IMR-90 (cell line): ENCODE results near the gene CYB561D1. TPM values are rescaled to one million over a fixed set of nuclear protein-coding genes. Genes with fewer than 3 reads are reported as not detected.

Experiments
- ATAC-seq: fragments of 200-7000 bp; cut with Tn5 transposase; 2 replicates; pipeline ENCODE4 v1.9.1; 2020; ENCODE audit warnings: low read depth, mild to moderate bottlenecking, moderate library complexity
- BruUV-seq: library from RNA; stranded (reverse); fragments of 400-500 nt; replicated peaks from 2 replicates; lab custom pipeline; 2021; lab: Mats Ljungman, UMichigan
- CTCF ChIA-PET: fragments of 300-600 bp; formaldehyde crosslinking; extraction: SDS; loops from one replicate; lab custom pipeline; 2021; ENCODE audit warnings: antibody characterized with exemption; lab: Yijun Ruan, JAX
- POLR2A ChIA-PET: fragments of 300-600 bp; sonication (Branson Sonifier 250); formaldehyde crosslinking; loops from one replicate; lab custom pipeline; 2022; ENCODE audit warnings: antibody characterized with exemption; ENCODE audit not compliant: unreplicated experiment; lab: Charles Lee
- DNase-seq: peaks from one replicate; pipeline ENCODE4 v3.0.0; 2013
- H2AFZ ChIP-seq: replicated peaks from 2 replicates; pipeline ENCODE3; 2013; ENCODE audit warnings: low read length, mild to moderate bottlenecking; ENCODE audit not compliant: poor library complexity
- H2AK5ac ChIP-seq: 2 replicates; pipeline ENCODE4 v1.6.1; 2013; ENCODE audit warnings: low read depth, low read length, inconsistent platforms
- H2AK9ac ChIP-seq: replicated peaks from 2 replicates; pipeline ENCODE3; 2013; ENCODE audit warnings: mild to moderate bottlenecking, low read depth, low read length, moderate library complexity; ENCODE audit not compliant: poor library complexity
- H2BK120ac ChIP-seq: 2 replicates; pipeline ENCODE4 v1.6.1; 2013; ENCODE audit warnings: low read depth, low read length, inconsistent platforms
- H2BK15ac ChIP-seq: 3 replicates; pipeline ENCODE4 v1.6.1; 2013; ENCODE audit warnings: low read depth, low read length, inconsistent platforms
- H2BK20ac ChIP-seq: 2 replicates; pipeline ENCODE4 v1.6.1; 2013; ENCODE audit warnings: low read depth, mild to moderate bottlenecking, inconsistent platforms, low read length, moderate library complexity
- H2BK5ac ChIP-seq: 2 replicates; pipeline ENCODE4 v1.6.1; 2013; ENCODE audit warnings: mild to moderate bottlenecking, low read depth, low read length, inconsistent platforms; ENCODE audit not compliant: poor library complexity, severe bottlenecking
- H3K14ac ChIP-seq: replicated peaks from 2 replicates; pipeline ENCODE4 v1.6.1; 2013; ENCODE audit warnings: low read depth, low read length, inconsistent platforms
- H3K18ac ChIP-seq: 2 replicates; pipeline ENCODE4 v1.6.1; 2013; ENCODE audit warnings: low read depth, low read length, control low read depth
- H3K23ac ChIP-seq: 2 replicates; pipeline ENCODE4 v1.6.1; 2013; ENCODE audit warnings: low read depth, low read length, inconsistent platforms
- H3K27ac ChIP-seq: 2 replicates; pipeline ENCODE4 v1.5.1; 2013; ENCODE audit warnings: mild to moderate bottlenecking, control low read depth, low read length; ENCODE audit not compliant: insufficient read depth
- H3K27me3 ChIP-seq: 2 replicates; pipeline ENCODE4 v1.6.1; 2013; ENCODE audit warnings: low read length; ENCODE audit not compliant: control insufficient read depth, insufficient read depth
- H3K36me3 ChIP-seq: 2 replicates; pipeline ENCODE4 v1.6.1; 2013; ENCODE audit warnings: low read length, mixed read lengths; ENCODE audit not compliant: control insufficient read depth, insufficient read depth
- H3K4ac ChIP-seq: 2 replicates; pipeline ENCODE4 v1.6.1; 2013; ENCODE audit warnings: low read depth, low read length, inconsistent platforms
- H3K4me1 ChIP-seq: 2 replicates; pipeline ENCODE4 v1.6.1; 2013; ENCODE audit warnings: low read length, mixed read lengths; ENCODE audit not compliant: control insufficient read depth, insufficient read depth
- H3K4me2 ChIP-seq: 2 replicates; pipeline ENCODE4 v1.6.1; 2013; ENCODE audit warnings: low read depth, mild to moderate bottlenecking, control low read depth, low read length, moderate library complexity
- H3K4me3 ChIP-seq: 2 replicates; pipeline ENCODE4 v1.5.1; 2013; ENCODE audit warnings: low read depth, mild to moderate bottlenecking, control low read depth, low read length, moderate library complexity; ENCODE audit not compliant: insufficient read depth
- H3K56ac ChIP-seq: 2 replicates; pipeline ENCODE4 v1.6.1; 2013; ENCODE audit warnings: low read length, inconsistent platforms; ENCODE audit not compliant: insufficient read depth; ENCODE audit errors: extremely low read depth
- H3K79me1 ChIP-seq, 2 experiments: 2 replicates each; pipeline ENCODE4 v1.6.1; 2013; ENCODE audit warnings: low read length in 2 of 2, inconsistent platforms in 1 of 2, low read depth in 1 of 2
- H3K9ac ChIP-seq: 2 replicates; pipeline ENCODE4 v1.6.1; 2013; ENCODE audit warnings: low read depth, low read length, control low read depth
- H3K9me1 ChIP-seq: 2 replicates; pipeline ENCODE4 v1.6.1; 2013; ENCODE audit warnings: low read length, inconsistent platforms; ENCODE audit not compliant: insufficient read depth
- H3K9me3 ChIP-seq: 2 replicates; pipeline ENCODE4 v1.6.1; 2013; ENCODE audit warnings: low read length; ENCODE audit not compliant: control insufficient read depth, insufficient read depth
- H4K20me1 ChIP-seq: 2 replicates; pipeline ENCODE4 v1.6.1; 2013; ENCODE audit warnings: low read length, inconsistent platforms; ENCODE audit not compliant: insufficient read depth
- H4K5ac ChIP-seq: 2 replicates; pipeline ENCODE4 v1.6.1; 2013; ENCODE audit warnings: mild to moderate bottlenecking, low read depth, low read length, control low read depth
- H4K8ac ChIP-seq, 2 experiments: 2 replicates each; pipeline ENCODE4 v1.6.1; 2013; ENCODE audit warnings: low read depth in 2 of 2, low read length in 2 of 2, control low read depth in 1 of 2, inconsistent platforms in 1 of 2
- H4K91ac ChIP-seq: 2 replicates; pipeline ENCODE4 v1.6.1; 2013; ENCODE audit warnings: low read depth, low read length, inconsistent platforms; ENCODE audit not compliant: insufficient read depth
- BHLHE40 ChIP-seq: fragments of 150-350 bp; IDR thresholded peaks from 2 replicates; pipeline ENCODE4 v1.6.1; 2016; ENCODE audit warnings: mild to moderate bottlenecking, low read depth, low read length
- CEBPB ChIP-seq: IDR thresholded peaks from 2 replicates; pipeline ENCODE4 v1.6.1; 2012; ENCODE audit warnings: low read depth, low read length, improper control_type of control experiment
- CHD1 ChIP-seq: IDR thresholded peaks from 2 replicates; pipeline ENCODE4 v1.6.1; 2012; ENCODE audit warnings: low read depth, low read length, improper control_type of control experiment
- CTCF ChIP-seq: conservative IDR thresholded peaks from 2 replicates; pipeline ENCODE4 v1.5.1; 2012; ENCODE audit warnings: mild to moderate bottlenecking, low read depth, low read length, improper control_type of control experiment
- FOS ChIP-seq: fragments of 150-350 bp; IDR thresholded peaks from 2 replicates; pipeline ENCODE4 v1.6.1; 2016; ENCODE audit warnings: low read depth, low read length
- MAZ ChIP-seq: IDR thresholded peaks from 2 replicates; pipeline ENCODE4 v1.6.1; 2012; ENCODE audit warnings: low read depth, mild to moderate bottlenecking, low read length, improper control_type of control experiment, moderate library complexity, borderline replicate concordance
- MXI1 ChIP-seq: IDR thresholded peaks from 2 replicates; pipeline ENCODE4 v1.6.1; 2012; ENCODE audit warnings: low read depth, mild to moderate bottlenecking, low read length, moderate library complexity, borderline replicate concordance
- NFE2L2 ChIP-seq: fragments of 150-350 bp; IDR thresholded peaks from 2 replicates; pipeline ENCODE4 v1.6.1; 2016; ENCODE audit warnings: low read depth, mild to moderate bottlenecking, low read length
- POLR2A ChIP-seq: IDR thresholded peaks from 2 replicates; pipeline ENCODE4 v1.6.1; 2012; ENCODE audit warnings: mild to moderate bottlenecking, low read depth, low read length
- RAD21 ChIP-seq: IDR thresholded peaks from 2 replicates; pipeline ENCODE4 v1.6.1; 2012; ENCODE audit warnings: low read length, improper control_type of control experiment
- RCOR1 ChIP-seq: IDR thresholded peaks from 2 replicates; pipeline ENCODE4 v1.6.1; 2012; ENCODE audit warnings: mild to moderate bottlenecking, low read length, improper control_type of control experiment; ENCODE audit not compliant: insufficient replicate concordance
- RFX5 ChIP-seq: IDR thresholded peaks from 2 replicates; pipeline ENCODE4 v1.8.0; 2012; ENCODE audit warnings: low read depth, mild to moderate bottlenecking, low read length, moderate library complexity
- SMC3 ChIP-seq: fragments of 150-350 bp; IDR thresholded peaks from 2 replicates; pipeline ENCODE4 v1.6.1; 2016; ENCODE audit warnings: low read depth, mild to moderate bottlenecking, antibody characterized with exemption, low read length, moderate library complexity
- WGBS, 2 experiments: methylation state at CpG; one replicate each; pipeline versions ENCODE4 v1.1.5 to v1.1.7; 2013; ENCODE audit warnings: missing lambda C conversion rate in 2 of 2; ENCODE audit not compliant: insufficient read length in 1 of 2; ENCODE audit errors: extremely low coverage in 2 of 2; 5-methylcytosine and 5-hydroxymethylcytosine counted together
- dilution Hi-C: fragments of 300-500 bp; cut with HindIII; formaldehyde crosslinking; loops from one replicate; pipeline ENCODE4 v1.14.3; 2018; ENCODE audit warnings: low sequenced_read_pairs; ENCODE audit not compliant: unreplicated experiment
- in situ Hi-C: fragments of 300-500 bp; cut with MboI; formaldehyde crosslinking; loops from 3 replicates; pipeline ENCODE4 v1.14.3; 2019; ENCODE audit warnings: low sequenced_read_pairs, inconsistent platforms, mixed read lengths
- intact Hi-C: fragments of 100-400 bp; cut with micrococcal nuclease; formaldehyde crosslinking; loops from 2 replicates; pipeline ENCODE4 v1.10.0; 2022
- polyA plus RNA-seq, 3 experiments: library from polyadenylated mRNA; depleted of rRNA; stranded (reverse); fragments of >200 nt; gene quantifications; 2 replicates each; pipeline ENCODE4 v1.2.3, GENCODE V29; 2012; ENCODE audit warnings: low replicate concordance in 1 of 3
- total RNA-seq: library from RNA; depleted of rRNA; stranded (reverse); fragments of >200 nt; gene quantifications from 2 replicates; pipeline ENCODE4 v1.2.3, GENCODE V29; 2012
- TF ChIP-seq, protein P1 (sequence below): fragments of 150-350 bp; IDR thresholded peaks from 2 replicates; pipeline ENCODE4 v1.6.1; 2016; ENCODE audit warnings: low read depth, mild to moderate bottlenecking, low read length, moderate library complexity, borderline replicate concordance

CYB561D1 gene
- total and polyA plus RNA-seq, 2 of the 4 experiments (the other 2 are of a cell fraction) = 5.7 to 8.1 TPM

DNA sequence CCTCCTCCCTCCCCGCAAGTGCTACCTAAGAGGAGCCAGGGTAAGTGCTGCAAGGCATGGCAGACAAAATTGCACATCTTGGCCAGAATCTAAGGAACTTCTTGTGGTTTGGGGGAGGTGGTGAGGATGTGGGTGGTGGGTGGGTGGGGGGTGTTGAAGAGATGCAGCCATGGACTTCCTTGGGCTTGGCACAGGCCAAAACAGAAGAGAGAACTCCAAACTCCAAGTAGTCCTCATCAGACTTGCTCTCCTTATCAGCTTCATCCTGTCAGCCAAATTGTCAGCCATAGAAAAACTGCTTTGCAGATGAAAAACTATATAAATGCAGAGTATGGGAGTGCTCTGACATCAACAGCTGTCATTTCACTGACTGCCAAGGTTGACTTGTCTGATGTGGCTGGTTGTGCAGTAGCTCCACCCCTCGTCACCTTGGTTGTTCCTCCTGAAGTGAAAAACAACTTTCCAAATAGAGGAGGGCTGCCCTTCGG is 8.5 kb downstream of the CYB561D1 start:
- Histone ChIP-seq H2AFZ (no peak overlapping the region), H3K4ac (no peak overlapping the region), H3K4me3 (no peak overlapping the region), H2BK5ac (no peak overlapping the region), H3K4me2 (no peak overlapping the region), H3K36me3 (peaks cover under 1% of the 10 kb centered on the region; the same call in 1 of the 2 replicates), H4K20me1 (peaks cover 13% of the 10 kb centered on the region; the same call in 1 of the 2 replicates), H3K23ac (no peak overlapping the region), H4K5ac (no peak overlapping the region), H3K9me3 (no peaks in the 10 kb centered on the region), H3K9me1 (peaks cover 20% of the 10 kb centered on the region), H3K14ac (no peak overlapping the region), H2BK120ac (no peak overlapping the region), H3K27ac (no peak overlapping the region), H4K8ac (no peak overlapping the region), H3K79me1 (peaks cover 0 to 35% of the 10 kb centered on the region in 2 experiments; a peak in 3 of 4 replicates), H4K91ac (no peak overlapping the region), H3K56ac (no peak overlapping the region), H2BK15ac (no peak overlapping the region), H3K9ac (no peak overlapping the region), H3K4me1 (peaks cover 30% of the 10 kb centered on the region), H2AK9ac (no peak overlapping the region), H2AK5ac (no peak overlapping the region), H3K27me3 (no peaks in the 10 kb centered on the region), H3K18ac (no peak overlapping the region), H2BK20ac (no peak overlapping the region)
- no TSS peak for BruUV-seq
- no peak for TF ChIP-seq CHD1
- TF ChIP-seq CEBPB = no peak
- no peak for TF ChIP-seq POLR2A
- no peak for TF ChIP-seq SMC3
- TF ChIP-seq RCOR1 = no peak
- TF ChIP-seq MAZ = no peak
- no peak for TF ChIP-seq BHLHE40
- TF ChIP-seq CTCF = no peak
- no peak for TF ChIP-seq MXI1
- TF ChIP-seq, protein P1, sequence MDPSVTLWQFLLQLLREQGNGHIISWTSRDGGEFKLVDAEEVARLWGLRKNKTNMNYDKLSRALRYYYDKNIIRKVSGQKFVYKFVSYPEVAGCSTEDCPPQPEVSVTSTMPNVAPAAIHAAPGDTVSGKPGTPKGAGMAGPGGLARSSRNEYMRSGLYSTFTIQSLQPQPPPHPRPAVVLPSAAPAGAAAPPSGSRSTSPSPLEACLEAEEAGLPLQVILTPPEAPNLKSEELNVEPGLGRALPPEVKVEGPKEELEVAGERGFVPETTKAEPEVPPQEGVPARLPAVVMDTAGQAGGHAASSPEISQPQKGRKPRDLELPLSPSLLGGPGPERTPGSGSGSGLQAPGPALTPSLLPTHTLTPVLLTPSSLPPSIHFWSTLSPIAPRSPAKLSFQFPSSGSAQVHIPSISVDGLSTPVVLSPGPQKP = no peak
- TF ChIP-seq NFE2L2 = no peak
- no peak for TF ChIP-seq FOS
- TF ChIP-seq RAD21 = no peak
- no peak for TF ChIP-seq RFX5
- CTCF ChIA-PET = interaction anchor here (2.1 kb wide), 1 partner anchor 30 kb away, joined by 8 read pairs; no protein-coding TSS in a partner anchor
- in situ Hi-C loops = no loop called here
- intact Hi-C loops = no loop called here
- DNase-seq (no peak), ATAC-seq (no peak)
- dilution Hi-C loops = no loop called here
- POLR2A ChIA-PET = interaction anchor here (1.2 kb wide), 1 partner anchor 132 kb away, joined by 3 read pairs; no protein-coding TSS in a partner anchor
- no CpG with 5 or more reads among the region's 3 CpGs for WGBS, 2 experiments
